Liver (tissue), 9 donors: ENCODE measurements around the gene YBEY. TPM values are rescaled to one million over a fixed set of nuclear protein-coding genes. Genes with fewer than 3 reads are reported as not detected.
A peak's percentile ranks its signal among the peaks of the same experiment; 100 is the strongest.

Experiments used
- DNase-seq: peaks from one replicate; pipeline ENCODE4 v3.0.0-alpha.2; 2017; ENCODE audit warnings: low spot score
- H3K27ac ChIP-seq, 2 donors: one replicate each; pipeline ENCODE4 v1.7.0; 2013; ENCODE audit warnings: inconsistent platforms in 2 of 2, low read length in 2 of 2, control low read depth in 1 of 2, low read depth in 1 of 2, mild to moderate bottlenecking in 1 of 2
- H3K27me3 ChIP-seq, 4 donors: one replicate each; pipeline versions ENCODE4 v1.6.1 to v1.7.0; 2013; ENCODE audit warnings: low read length in 3 of 4, inconsistent platforms in 1 of 4, mild to moderate bottlenecking in 1 of 4, moderate library complexity in 1 of 4; ENCODE audit not compliant: control insufficient read depth in 4 of 4, insufficient read depth in 4 of 4
- H3K36me3 ChIP-seq, 4 donors: one replicate each; pipeline versions ENCODE4 v1.6.1 to v1.7.0; 2013; ENCODE audit warnings: low read length in 3 of 4, mild to moderate bottlenecking in 3 of 4, low read depth in 1 of 4, moderate library complexity in 1 of 4; ENCODE audit not compliant: control insufficient read depth in 4 of 4, insufficient read depth in 3 of 4
- H3K4me1 ChIP-seq, 4 donors: one replicate each; pipeline versions ENCODE4 v1.6.1 to v1.7.0; 2013; ENCODE audit warnings: low read length in 3 of 4, mild to moderate bottlenecking in 3 of 4, moderate library complexity in 1 of 4; ENCODE audit not compliant: control insufficient read depth in 4 of 4, insufficient read depth in 4 of 4
- H3K4me3 ChIP-seq, 3 donors: one replicate each; pipeline versions ENCODE4 v1.6.1 to v1.7.0; 2013; ENCODE audit warnings: low read length in 3 of 3, control low read depth in 1 of 3, low read depth in 1 of 3, mild to moderate bottlenecking in 1 of 3
- H3K9ac ChIP-seq, 2 donors: one replicate each; pipeline ENCODE4 v1.7.0; 2013; ENCODE audit warnings: low read length in 2 of 2, mild to moderate bottlenecking in 2 of 2, moderate library complexity in 2 of 2, control low read depth in 1 of 2, low read depth in 1 of 2
- H3K9me3 ChIP-seq, 4 donors: one replicate each; pipeline versions ENCODE4 v1.6.1 to v1.7.0; 2013; ENCODE audit warnings: low read length in 3 of 4; ENCODE audit not compliant: control insufficient read depth in 4 of 4
- CTCF ChIP-seq: fragments of 150-350 bp; IDR thresholded peaks from 2 replicates; pipeline ENCODE4 v1.5.1; 2017; ENCODE audit warnings: improper control_type of control experiment, low read depth, low read length; ENCODE audit not compliant: missing input control
- EGR1 ChIP-seq, 2 donors: IDR thresholded peaks; 2 replicates each; pipeline ENCODE4 v1.6.1; 2016 to 2018; ENCODE audit warnings: antibody characterized with exemption in 2 of 2, low read depth in 2 of 2
- FOXA1 ChIP-seq: IDR thresholded peaks from 2 replicates; pipeline ENCODE4 v1.6.1; 2016; ENCODE audit warnings: antibody characterized with exemption
- FOXA2 ChIP-seq: IDR thresholded peaks from 2 replicates; pipeline ENCODE4 v1.6.1; 2016; ENCODE audit warnings: antibody characterized with exemption
- GABPA ChIP-seq, 2 donors: IDR thresholded peaks in 1 of 2; conservative IDR thresholded peaks in 1 of 2; 2 replicates each; pipeline ENCODE4 v1.6.1; 2016; ENCODE audit warnings: antibody characterized with exemption in 2 of 2, mild to moderate bottlenecking in 1 of 2, moderate library complexity in 1 of 2
- HNF4A ChIP-seq, 2 donors: conservative IDR thresholded peaks; 2 replicates each; pipeline ENCODE4 v1.6.1; 2016; ENCODE audit warnings: antibody characterized with exemption in 2 of 2, mild to moderate bottlenecking in 2 of 2
- HNF4G ChIP-seq: IDR thresholded peaks from 2 replicates; pipeline ENCODE4 v1.6.1; 2016; ENCODE audit warnings: antibody characterized with exemption
- JUND ChIP-seq, 2 donors: IDR thresholded peaks; 2 replicates each; pipeline ENCODE4 v1.6.1; 2016; ENCODE audit warnings: antibody characterized with exemption in 2 of 2
- NR2F2 ChIP-seq: IDR thresholded peaks from 2 replicates; pipeline ENCODE4 v1.6.1; 2016; ENCODE audit warnings: antibody characterized with exemption
- RAD21 ChIP-seq, 2 donors: IDR thresholded peaks; 2 replicates each; pipeline ENCODE4 v1.6.1; 2016; ENCODE audit warnings: antibody characterized with exemption in 2 of 2, mild to moderate bottlenecking in 2 of 2
- REST ChIP-seq: IDR thresholded peaks from 2 replicates; pipeline ENCODE4 v1.6.1; 2016; ENCODE audit warnings: antibody characterized with exemption, mild to moderate bottlenecking
- RXRA ChIP-seq, 2 donors: IDR thresholded peaks; 2 replicates each; pipeline ENCODE4 v1.6.1; 2017 to 2018; ENCODE audit warnings: antibody characterized with exemption in 2 of 2, mild to moderate bottlenecking in 1 of 2
- SP1 ChIP-seq: IDR thresholded peaks from 2 replicates; pipeline ENCODE4 v1.6.1; 2018; ENCODE audit warnings: antibody characterized with exemption, mild to moderate bottlenecking
- TAF1 ChIP-seq: conservative IDR thresholded peaks from 2 replicates; pipeline ENCODE4 v1.6.1; 2016; ENCODE audit warnings: antibody characterized with exemption, mild to moderate bottlenecking
- YY1 ChIP-seq: IDR thresholded peaks from 2 replicates; pipeline ENCODE4 v1.6.1; 2016; ENCODE audit warnings: antibody characterized with exemption, mild to moderate bottlenecking
- ZBTB33 ChIP-seq: IDR thresholded peaks from 2 replicates; pipeline ENCODE4 v1.6.1; 2016; ENCODE audit warnings: antibody characterized with exemption
- WGBS: extraction: QIAGEN DNeasy Blood & Tissue Kit; methylation state at CpG from one replicate; pipeline ENCODE4 v1.1.7; 2013; 5-methylcytosine and 5-hydroxymethylcytosine counted together
- polyA plus RNA-seq, 2 donors: library from polyadenylated mRNA; stranded (reverse) in 1 of 2; unstranded in 1 of 2; fragments of 200-250 nt in 1 of 2; fragments of >200 nt in 1 of 2; fragmentation: Nextera tagmentation in 1 of 2; extraction: Ambion mirVana in 1 of 2; gene quantifications; one replicate each; pipeline versions ENCODE4 v1.2.1 to v1.2.3, GENCODE V29; 2013 to 2015
- total RNA-seq, 2 donors: library from RNA; depleted of rRNA; stranded (reverse); fragments of >200 nt; gene quantifications; one replicate each; pipeline ENCODE4 v1.2.3, GENCODE V29; 2014
- TF ChIP-seq, protein P1 (sequence below): IDR thresholded peaks from 2 replicates; pipeline ENCODE4 v1.6.1; 2016; ENCODE audit warnings: antibody characterized with exemption
- TF ChIP-seq, protein P2 (sequence below): IDR thresholded peaks from 2 replicates; pipeline ENCODE4 v1.6.1; 2016; ENCODE audit warnings: antibody characterized with exemption
- donor health status: healthy.
- donor health status: healthy.
- donor health status: healthy.
- donor health status: healthy.
- donor health status: healthy.

YBEY gene
- total and polyA plus RNA-seq, 4 donors: 6.3 to 11.8 (median 10.0) TPM

DNA sequence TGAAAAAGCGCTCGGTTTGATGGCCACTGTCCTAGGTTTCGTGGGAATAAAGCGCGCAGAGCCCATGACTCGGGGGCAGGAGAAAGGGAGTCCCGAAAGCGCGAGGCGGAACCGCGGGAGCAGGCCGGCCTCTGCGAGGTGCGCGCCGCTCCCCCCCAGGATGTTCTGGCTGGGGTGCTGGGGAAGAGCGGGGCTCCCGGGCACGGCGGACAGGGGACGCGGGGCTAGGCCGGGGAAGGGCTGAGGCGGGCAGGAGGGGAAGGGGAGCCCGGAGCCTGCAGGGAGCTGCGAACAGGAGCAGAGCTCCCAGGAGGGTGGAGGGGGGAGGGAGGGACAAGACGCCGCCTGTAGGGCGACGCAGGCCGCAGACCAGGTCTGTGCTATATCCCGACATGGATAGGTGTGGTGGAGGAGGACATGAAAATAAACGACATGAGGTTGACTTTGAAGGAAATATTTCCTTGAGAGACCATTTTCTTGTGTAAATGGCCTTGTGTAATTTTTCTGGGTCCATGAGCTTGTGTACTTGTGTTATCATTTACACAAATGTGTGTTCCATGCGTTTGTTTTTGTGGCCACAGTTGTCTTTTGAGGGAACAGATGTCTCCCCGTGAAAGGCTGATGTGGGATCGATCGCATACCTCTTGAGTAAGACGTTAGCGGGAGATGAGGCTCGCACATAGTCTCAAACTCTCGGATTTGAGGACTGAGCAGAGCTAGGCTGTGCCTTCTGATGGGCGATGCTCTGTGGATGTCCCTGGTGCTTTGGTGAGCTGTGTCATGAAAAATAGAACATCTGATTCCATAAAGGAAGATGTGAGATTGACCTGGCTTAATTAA lies 39.2 kb downstream of the YBEY start:
- TF ChIP-seq RAD21 (IDR thresholded peaks at IDR 0.05) (peak in 1 of 2 donors; percentile 19), YY1 (no peak), EGR1 (IDR thresholded peaks at IDR 0.05; ENCODE audit: low read depth in 2 of 2) (no peak), CTCF (peak; percentile 5)
- TF ChIP-seq, protein P1, sequence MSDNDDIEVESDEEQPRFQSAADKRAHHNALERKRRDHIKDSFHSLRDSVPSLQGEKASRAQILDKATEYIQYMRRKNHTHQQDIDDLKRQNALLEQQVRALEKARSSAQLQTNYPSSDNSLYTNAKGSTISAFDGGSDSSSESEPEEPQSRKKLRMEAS: no peak
- Histone ChIP-seq H3K36me3 (peaks cover 0 to 6% (median 3%) of the 10 kb centered on the region in 4 donors), H3K4me1 (peaks cover 3 to 27% (median 21%) of the 10 kb centered on the region in 4 donors), H3K27me3 (no peaks in the 10 kb centered on the region), H3K9ac (peak overlapping the region in 1 of 2 donors; percentile 59), H3K9me3 (no peaks in the 10 kb centered on the region), H3K27ac (peak overlapping the region; percentile 36 to 40), H3K4me3 (peak overlapping the region; percentile 57 to 91 (median 87))
- DNase-seq: peak; percentile 66
- 15% methylated on average over 43 of the region's 43 CpGs for WGBS

DNA sequence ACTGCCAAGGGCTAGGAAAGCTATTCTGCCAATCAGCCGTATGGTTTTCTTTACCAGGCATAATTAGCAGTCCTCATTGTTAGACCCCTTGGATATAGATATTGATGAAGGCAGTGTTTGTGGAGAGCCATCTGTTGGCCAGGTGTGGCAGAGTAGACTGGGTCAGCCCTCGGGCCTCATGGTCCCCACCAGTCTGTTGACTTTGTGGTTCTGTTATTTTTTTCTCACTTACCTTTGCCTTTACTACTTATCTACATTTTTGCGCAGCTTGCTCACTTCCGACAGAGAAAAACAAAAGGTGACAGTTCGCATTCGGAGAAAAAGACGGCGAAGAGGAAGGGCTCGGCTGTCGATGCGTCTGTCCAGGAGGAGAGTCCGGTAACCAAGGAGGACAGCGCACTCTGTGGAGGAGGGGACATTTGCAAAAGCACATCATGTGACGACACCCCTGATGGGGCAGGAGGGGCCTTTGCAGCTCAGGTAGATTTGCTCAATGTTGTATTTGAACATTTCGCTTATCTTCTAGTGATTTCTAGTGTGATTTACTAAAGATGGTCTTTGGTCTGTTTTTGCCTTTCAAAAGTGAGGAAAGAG lies 40.1 kb downstream of the YBEY start:
- Histone ChIP-seq H3K4me3 (no peak overlapping the region), H3K27ac (no peak overlapping the region), H3K9ac (no peak overlapping the region), H3K9me3 (no peaks in the 10 kb centered on the region), H3K36me3 (peaks cover 0 to 8% (median 5%) of the 10 kb centered on the region in 4 donors), H3K27me3 (no peaks in the 10 kb centered on the region), H3K4me1 (peaks cover 3 to 27% (median 21%) of the 10 kb centered on the region in 4 donors)
- no peak for TF ChIP-seq RXRA (IDR thresholded peaks at IDR 0.05)
- TF ChIP-seq YY1: no peak
- no peak for TF ChIP-seq CTCF
- no peak for TF ChIP-seq EGR1 (IDR thresholded peaks at IDR 0.05; ENCODE audit: low read depth in 2 of 2)
- TF ChIP-seq, protein P2, sequence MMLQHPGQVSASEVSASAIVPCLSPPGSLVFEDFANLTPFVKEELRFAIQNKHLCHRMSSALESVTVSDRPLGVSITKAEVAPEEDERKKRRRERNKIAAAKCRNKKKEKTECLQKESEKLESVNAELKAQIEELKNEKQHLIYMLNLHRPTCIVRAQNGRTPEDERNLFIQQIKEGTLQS: no peak
- no peak for TF ChIP-seq TAF1
- no peak for TF ChIP-seq HNF4A (conservative IDR thresholded peaks at IDR 0.05)
- no peak for TF ChIP-seq ZBTB33
- TF ChIP-seq REST: no peak
- TF ChIP-seq FOXA1: no peak
- TF ChIP-seq JUND (IDR thresholded peaks at IDR 0.05): no peak
- no peak for TF ChIP-seq RAD21 (IDR thresholded peaks at IDR 0.05)
- no peak for TF ChIP-seq NR2F2
- no peak for TF ChIP-seq FOXA2
- TF ChIP-seq, protein P1: no peak
- TF ChIP-seq SP1: no peak
- no peak for TF ChIP-seq HNF4G
- no peak for TF ChIP-seq GABPA (IDR thresholded peaks at IDR 0.05 in 1 of 2, conservative IDR thresholded peaks at IDR 0.05 in 1 of 2)
- DNase-seq: no peak
- WGBS: 95% methylated on average over 15 of the region's 15 CpGs
